GM20000 (cell line): ENCODE measurements around the gene HSF4.
A peak's percentile ranks its signal among the peaks of the same experiment; 100 is the strongest.

Experiments
- DNase-seq: peaks from one replicate; pipeline ENCODE4 v3.0.0; 2012; ENCODE audit warnings: low spot score
- TF ChIP-seq, protein P1 (sequence below): IDR thresholded peaks from 2 replicates; pipeline ENCODE4 v1.5.1; 2012; ENCODE audit warnings: mild to moderate bottlenecking, control low read depth; ENCODE audit errors: extremely low read depth, missing control alignments

The HSF4 gene

DNA sequence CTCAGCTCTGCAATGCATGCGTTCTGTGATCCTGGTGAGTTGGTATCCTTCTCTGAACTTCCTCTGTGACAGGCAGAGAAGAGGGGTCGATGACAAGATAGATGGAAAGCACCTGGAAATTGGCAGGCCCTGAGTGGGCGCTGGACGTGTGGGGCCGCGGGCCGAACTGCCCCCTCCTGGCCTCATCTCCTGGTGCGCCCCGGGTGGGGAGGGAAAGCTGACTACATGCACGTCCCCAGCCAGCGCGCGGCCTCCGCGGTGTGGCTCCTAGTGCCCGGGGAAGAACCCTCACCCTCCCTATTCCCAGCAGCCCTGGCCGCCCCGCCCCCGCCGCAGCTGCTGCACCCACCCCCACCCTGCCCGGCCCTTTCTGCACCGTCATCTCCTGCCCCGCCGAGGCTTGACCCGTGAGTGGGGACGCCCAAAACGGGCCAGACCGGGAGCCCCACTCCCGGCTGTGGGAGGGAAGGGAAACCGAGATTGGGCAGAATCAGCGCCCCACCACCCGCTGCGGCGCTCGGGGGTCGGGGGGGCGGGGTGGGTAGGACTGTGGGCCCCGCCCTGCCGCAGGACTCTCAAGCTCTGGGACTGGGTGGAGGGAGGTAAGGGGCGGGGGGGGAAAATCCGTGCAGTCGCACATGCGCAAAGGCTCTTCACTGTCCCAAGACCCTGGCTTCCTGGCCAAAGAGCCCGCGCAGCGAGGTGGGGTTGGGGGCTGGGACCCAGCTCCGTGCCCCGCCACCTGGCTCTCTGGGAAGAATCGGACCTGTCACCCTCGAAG lies 5.8 kb downstream of the HSF4 start, which contains the start of gene NOL3:
TSS of gene NOL3 (plus strand) at position 371 of the 781 bp plus-strand sequence.
- TF ChIP-seq, protein P1, sequence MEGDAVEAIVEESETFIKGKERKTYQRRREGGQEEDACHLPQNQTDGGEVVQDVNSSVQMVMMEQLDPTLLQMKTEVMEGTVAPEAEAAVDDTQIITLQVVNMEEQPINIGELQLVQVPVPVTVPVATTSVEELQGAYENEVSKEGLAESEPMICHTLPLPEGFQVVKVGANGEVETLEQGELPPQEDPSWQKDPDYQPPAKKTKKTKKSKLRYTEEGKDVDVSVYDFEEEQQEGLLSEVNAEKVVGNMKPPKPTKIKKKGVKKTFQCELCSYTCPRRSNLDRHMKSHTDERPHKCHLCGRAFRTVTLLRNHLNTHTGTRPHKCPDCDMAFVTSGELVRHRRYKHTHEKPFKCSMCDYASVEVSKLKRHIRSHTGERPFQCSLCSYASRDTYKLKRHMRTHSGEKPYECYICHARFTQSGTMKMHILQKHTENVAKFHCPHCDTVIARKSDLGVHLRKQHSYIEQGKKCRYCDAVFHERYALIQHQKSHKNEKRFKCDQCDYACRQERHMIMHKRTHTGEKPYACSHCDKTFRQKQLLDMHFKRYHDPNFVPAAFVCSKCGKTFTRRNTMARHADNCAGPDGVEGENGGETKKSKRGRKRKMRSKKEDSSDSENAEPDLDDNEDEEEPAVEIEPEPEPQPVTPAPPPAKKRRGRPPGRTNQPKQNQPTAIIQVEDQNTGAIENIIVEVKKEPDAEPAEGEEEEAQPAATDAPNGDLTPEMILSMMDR, result no peak
- peak; percentile 88 for DNase-seq

- TF ChIP-seq, protein P1, result no peak
- DNase-seq, result no peak
Observed at GRCh38 chr16:67170949-67171649, 6.6 kb downstream of the HSF4 start.

- TF ChIP-seq, protein P1, result no peak
- DNase-seq, result no peak
Observed at GRCh38 chr16:67173323-67173722, 8.8 kb downstream of the HSF4 start.

GRCh38 chr16:67173808-67174705 lies 9.5 kb downstream of the HSF4 start:
- peak; percentile 80 for DNase-seq
- TF ChIP-seq, protein P1, result no peak

DNA sequence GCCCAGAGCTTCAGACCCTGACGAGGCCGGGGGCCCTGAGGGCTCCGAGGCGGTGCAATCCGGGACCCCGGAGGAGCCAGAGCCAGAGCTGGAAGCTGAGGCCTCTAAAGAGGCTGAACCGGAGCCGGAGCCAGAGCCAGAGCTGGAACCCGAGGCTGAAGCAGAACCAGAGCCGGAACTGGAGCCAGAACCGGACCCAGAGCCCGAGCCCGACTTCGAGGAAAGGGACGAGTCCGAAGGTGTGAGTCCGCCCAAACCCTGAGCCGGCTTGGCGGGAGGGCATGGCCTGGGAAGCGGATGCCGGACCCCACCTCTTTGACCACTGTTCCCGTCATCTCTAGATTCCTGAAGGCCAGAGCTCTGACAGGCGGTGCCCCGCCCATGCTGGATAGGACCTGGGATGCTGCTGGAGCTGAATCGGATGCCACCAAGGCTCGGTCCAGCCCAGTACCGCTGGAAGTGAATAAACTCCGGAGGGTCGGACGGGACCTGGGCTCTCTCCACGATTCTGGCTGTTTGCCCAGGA lies 10.2 kb downstream of the HSF4 start:
- TF ChIP-seq, protein P1, result no peak
- DNase-seq, result no peak

- no peak for DNase-seq
- TF ChIP-seq, protein P1, result no peak
Observed at GRCh38 chr16:67176662-67177061, 12.1 kb downstream of the HSF4 start.
